Ovary (tissue), 3 donors: ENCODE results near the gene CAMK2D.

Experiments
- CTCF ChIP-seq, 3 donors: fragments of 450-650 bp in 2 of 3; fragments of 200-600 bp in 1 of 3; IDR thresholded peaks; one replicate each; pipeline versions ENCODE4 v1.5.1 to v1.8.0; 2016 to 2022; ENCODE audit warnings: antibody characterized with exemption in 3 of 3, mild to moderate bottlenecking in 1 of 3
- EP300 ChIP-seq: sonication (generic); formaldehyde crosslinking; IDR thresholded peaks from one replicate; pipeline ENCODE4 v1.6.1; 2017; ENCODE audit warnings: antibody characterized with exemption
- POLR2A ChIP-seq: fragments of 450-650 bp; IDR thresholded peaks from one replicate; pipeline ENCODE4 v1.6.1; 2017; ENCODE audit warnings: antibody characterized with exemption, mild to moderate bottlenecking, moderate library complexity
- donor health status: DM: no; HTN: no; CAD: no.

- TF ChIP-seq CTCF (IDR thresholded peaks at IDR 0.05): no peak
- no peak for TF ChIP-seq POLR2A
- TF ChIP-seq EP300: no peak
Observed at GRCh38 chr4:113628711-113629110, 132.8 kb downstream of the CAMK2D start.
